PC-9 (cell line): Measurements from ENCODE around the gene KIF5C. TPM values are rescaled to one million over a fixed set of nuclear protein-coding genes. Genes with fewer than 3 reads are reported as not detected.

Experiments used
- BruUV-seq: library from RNA; stranded (reverse); fragments of 400-500 nt; replicated peaks from 2 replicates; lab custom pipeline; 2021; lab: Mats Ljungman, UMichigan
- CTCF ChIA-PET: fragments of 300-600 bp; sonication (Branson Sonifier 250); formaldehyde crosslinking; loops from one replicate; lab custom pipeline; 2022; ENCODE audit warnings: antibody characterized with exemption; lab: Charles Lee
- POLR2A ChIA-PET: fragments of 300-600 bp; sonication (Branson Sonifier 250); formaldehyde crosslinking; loops from one replicate; lab custom pipeline; 2022; ENCODE audit warnings: antibody characterized with exemption; ENCODE audit not compliant: unreplicated experiment; lab: Charles Lee
- DNase-seq, 2 experiments: peaks; one replicate each; pipeline versions ENCODE4 v3.0.0 to v3.0.0-alpha.2; 2015 to 2022; ENCODE audit warnings: mixed read lengths in 1 of 2
- H2AFZ ChIP-seq: fragments of 200-600 bp; sonication (generic); 2 replicates; pipeline ENCODE4 v1.8.1; 2017; ENCODE audit warnings: antibody characterized with exemption
- H3F3A ChIP-seq: fragments of 200-600 bp; sonication (generic); 2 replicates; pipeline ENCODE4 v1.8.1; 2017; ENCODE audit warnings: antibody characterized with exemption, mild to moderate bottlenecking, low read depth; ENCODE audit not compliant: insufficient read depth
- H3K27ac ChIP-seq: fragments of 200-600 bp; sonication (generic); 2 replicates; pipeline ENCODE4 v1.6.1; 2016; ENCODE audit warnings: mixed run types
- H3K27me3 ChIP-seq: fragments of 200-600 bp; sonication (generic); 2 replicates; pipeline ENCODE4 v1.6.1; 2016; ENCODE audit warnings: low read depth, mixed run types; ENCODE audit not compliant: insufficient read depth
- H3K36me3 ChIP-seq: fragments of 200-600 bp; sonication (generic); 2 replicates; pipeline ENCODE4 v1.6.1; 2016; ENCODE audit warnings: low read depth, mixed run types
- H3K4me1 ChIP-seq: fragments of 200-600 bp; sonication (generic); replicated peaks from 2 replicates; pipeline ENCODE4 v1.6.1; 2016; ENCODE audit warnings: mixed run types; ENCODE audit not compliant: insufficient read depth
- H3K4me2 ChIP-seq: fragments of 200-600 bp; sonication (generic); 2 replicates; pipeline ENCODE4 v1.6.1; 2017; ENCODE audit warnings: mixed run types
- H3K4me3 ChIP-seq: fragments of 200-600 bp; sonication (generic); 2 replicates; pipeline ENCODE4 v1.6.1; 2016; ENCODE audit warnings: mixed run types
- H3K79me2 ChIP-seq: fragments of 200-600 bp; sonication (generic); 2 replicates; pipeline ENCODE4 v1.6.1; 2017; ENCODE audit warnings: low read depth, mixed run types
- H3K9me2 ChIP-seq: fragments of 200-600 bp; sonication (generic); 2 replicates; pipeline ENCODE4 v1.8.1; 2017; ENCODE audit warnings: mild to moderate bottlenecking; ENCODE audit not compliant: insufficient read depth
- H3K9me3 ChIP-seq: fragments of 200-600 bp; sonication (generic); 2 replicates; pipeline ENCODE4 v1.8.1; 2016; ENCODE audit warnings: low read depth; ENCODE audit not compliant: insufficient read depth
- H4K20me1 ChIP-seq: fragments of 200-600 bp; sonication (generic); 2 replicates; pipeline ENCODE4 v1.8.1; 2017; ENCODE audit not compliant: insufficient read depth
- CTCF ChIP-seq: fragments of 200-600 bp; sonication (generic); conservative IDR thresholded peaks from 2 replicates; pipeline ENCODE4 v1.6.1; 2017; ENCODE audit warnings: mixed run types, antibody characterized with exemption, mild to moderate bottlenecking, moderate library complexity
- EZH2 ChIP-seq: fragments of 200-600 bp; sonication (generic); IDR thresholded peaks from 2 replicates; pipeline ENCODE4 v1.8.0; 2017; ENCODE audit warnings: antibody characterized with exemption, low read depth
- intact Hi-C: fragments of 100-400 bp; cut with micrococcal nuclease; formaldehyde crosslinking; loops from one replicate; pipeline ENCODE4 v1.10.0; 2022; ENCODE audit not compliant: unreplicated experiment
- total RNA-seq: library from RNA; stranded (reverse); gene quantifications from 2 replicates; pipeline ENCODE4 v1.2.3, GENCODE V29; 2021

KIF5C gene
- total RNA-seq, 1 experiment from 2014 or later, result 0.07 TPM

GRCh38 chr2:148939271-148939670 is 64.2 kb downstream of the KIF5C start:
- POLR2A ChIA-PET, result no interaction called here
- intact Hi-C loops, result no loop called here

GRCh38 chr2:148943097-148943496 is 68.1 kb downstream of the KIF5C start:
- Histone ChIP-seq H3K4me2 (no peak overlapping the region), H3K27ac (no peak overlapping the region), H3K9me3 (no peaks in the 10 kb centered on the region), H3F3A (no peaks in the 10 kb centered on the region), H4K20me1 (no peaks in the 10 kb centered on the region), H3K36me3 (no peaks in the 10 kb centered on the region), H3K79me2 (no peaks in the 10 kb centered on the region), H2AFZ (no peak overlapping the region), H3K27me3 (no peaks in the 10 kb centered on the region), H3K4me1 (no peaks in the 10 kb centered on the region), H3K9me2 (no peaks in the 10 kb centered on the region), H3K4me3 (no peak overlapping the region)
- DNase-seq, result no peak
- no peak for TF ChIP-seq EZH2
- TF ChIP-seq CTCF, result no peak
- intact Hi-C loops, result no loop called here
- ChIA-PET CTCF (interaction anchor here (0.7 kb wide), 1 partner anchor 452 kb away, joined by 3 read pairs; no protein-coding TSS in a partner anchor), POLR2A (no interaction called here)
- BruUV-seq, result no TSS peak

More at GRCh38 chr2:148939271-148939670, 64.2 kb downstream of the KIF5C start:
- H2AFZ ChIP-seq, result no peak overlapping the region
- BruUV-seq, result no TSS peak
- DNase-seq, result no peak
- CTCF ChIA-PET, result no interaction called here
- H3K9me3 ChIP-seq, result no peaks in the 10 kb centered on the region
- H3F3A ChIP-seq, result peaks cover 2% of the 10 kb centered on the region; the same call in 1 of the 2 replicates
- H3K4me1 ChIP-seq, result no peaks in the 10 kb centered on the region
- TF ChIP-seq EZH2 (no peak), CTCF (no peak)
- H3K27ac ChIP-seq, result no peak overlapping the region
- H3K27me3 ChIP-seq, result no peaks in the 10 kb centered on the region
- H3K4me3 ChIP-seq, result no peak overlapping the region
- no peaks in the 10 kb centered on the region for H3K9me2 ChIP-seq
- no peaks in the 10 kb centered on the region for H3K79me2 ChIP-seq
- H4K20me1 ChIP-seq, result no peaks in the 10 kb centered on the region
- H3K36me3 ChIP-seq, result no peaks in the 10 kb centered on the region
- H3K4me2 ChIP-seq, result no peak overlapping the region

GRCh38 chr2:148944536-148944935 is 69.5 kb downstream of the KIF5C start:
- Histone ChIP-seq H3K9me3 (no peaks in the 10 kb centered on the region), H3F3A (no peaks in the 10 kb centered on the region), H3K9me2 (no peaks in the 10 kb centered on the region), H3K27ac (no peak overlapping the region), H3K4me3 (no peak overlapping the region), H4K20me1 (no peaks in the 10 kb centered on the region), H3K4me2 (no peak overlapping the region), H3K27me3 (no peaks in the 10 kb centered on the region), H2AFZ (no peak overlapping the region), H3K4me1 (no peaks in the 10 kb centered on the region), H3K36me3 (no peaks in the 10 kb centered on the region), H3K79me2 (no peaks in the 10 kb centered on the region)
- no peak for TF ChIP-seq CTCF
- no peak for TF ChIP-seq EZH2
- no peak for DNase-seq
- POLR2A ChIA-PET, result no interaction called here
- intact Hi-C loops, result no loop called here
- no TSS peak for BruUV-seq
- CTCF ChIA-PET, result no interaction called here
